ENCODE results near the gene ABLIM1.

Gene ABLIM1

GRCh38 chr10:114495303-114495702 is 162.8 kb downstream of the ABLIM1 start:
- no peak overlapping the region for H3K4me3 ChIP-seq (ENCODE audit: low read depth, low read length)
- TF ChIP-seq ZNF18 (tag by site-specific recombination; IDR thresholded peaks at IDR 0.05) (no peak), ZNF776 (tag by site-specific recombination; IDR thresholded peaks at IDR 0.05; ENCODE audit: borderline replicate concordance) (no peak), ZNF10 (tag by site-specific recombination; IDR thresholded peaks at IDR 0.05) (no peak)
- TF ChIP-seq, protein P1, sequence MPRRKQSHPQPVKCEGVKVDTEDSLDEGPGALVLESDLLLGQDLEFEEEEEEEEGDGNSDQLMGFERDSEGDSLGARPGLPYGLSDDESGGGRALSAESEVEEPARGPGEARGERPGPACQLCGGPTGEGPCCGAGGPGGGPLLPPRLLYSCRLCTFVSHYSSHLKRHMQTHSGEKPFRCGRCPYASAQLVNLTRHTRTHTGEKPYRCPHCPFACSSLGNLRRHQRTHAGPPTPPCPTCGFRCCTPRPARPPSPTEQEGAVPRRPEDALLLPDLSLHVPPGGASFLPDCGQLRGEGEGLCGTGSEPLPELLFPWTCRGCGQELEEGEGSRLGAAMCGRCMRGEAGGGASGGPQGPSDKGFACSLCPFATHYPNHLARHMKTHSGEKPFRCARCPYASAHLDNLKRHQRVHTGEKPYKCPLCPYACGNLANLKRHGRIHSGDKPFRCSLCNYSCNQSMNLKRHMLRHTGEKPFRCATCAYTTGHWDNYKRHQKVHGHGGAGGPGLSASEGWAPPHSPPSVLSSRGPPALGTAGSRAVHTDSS (tag by site-specific recombination; IDR thresholded peaks at IDR 0.05): peak; percentile 96
- peaks cover 0 to 3% of the 10 kb centered on the region in 2 experiments; a peak in 2 of 3 replicates for H3K36me3 ChIP-seq (ENCODE audit: control insufficient read depth in 2 of 2, insufficient read depth in 1 of 2, low read length in 2 of 2)
- H3K27ac ChIP-seq (ENCODE audit: extremely low read depth, low read depth, low read length): no peak overlapping the region
- ChIA-PET POLR2A (no interaction called here), CTCF (interaction anchor here (0.7 kb wide), 1 partner anchor 299 kb away, joined by 5 read pairs; no protein-coding TSS in a partner anchor)
- H3K9me3 ChIP-seq (ENCODE audit: control insufficient read depth, insufficient read depth, low read depth, low read length): no peaks in the 10 kb centered on the region
- 0 out of 2 replicates have a peak, but pooled peaks cover 3% of the 10 kb centered on the region for H3K4me1 ChIP-seq (ENCODE audit: control insufficient read depth, insufficient read depth, low read length)

GRCh38 chr10:114492351-114493037 is 165.6 kb downstream of the ABLIM1 start:
- ChIA-PET POLR2A (no interaction called here), CTCF (interaction anchor here (1.3 kb wide), 1 partner anchor 21 kb away, joined by 3 read pairs; no protein-coding TSS in a partner anchor)
- TF ChIP-seq ZNF544 (tag by site-specific recombination; IDR thresholded peaks at IDR 0.05) (no peak), ZBTB44 (tag by site-specific recombination; IDR thresholded peaks at IDR 0.05) (0 out of 2 replicates have a peak, but pooled peaks have one; percentile 33)
- Histone ChIP-seq H3K27ac (ENCODE audit: extremely low read depth, low read depth, low read length) (no peak overlapping the region), H3K9me3 (ENCODE audit: control insufficient read depth, insufficient read depth, low read depth, low read length) (no peaks in the 10 kb centered on the region), H3K4me1 (ENCODE audit: control insufficient read depth, insufficient read depth, low read length) (0 out of 2 replicates have a peak, but pooled peaks cover 3% of the 10 kb centered on the region), H3K36me3 (ENCODE audit: control insufficient read depth in 2 of 2, insufficient read depth in 1 of 2, low read length in 2 of 2) (peaks cover 0 to 3% of the 10 kb centered on the region in 2 experiments; a peak in 2 of 3 replicates), H3K4me3 (ENCODE audit: low read depth, low read length) (no peak overlapping the region)

GRCh38 chr10:114491933-114492332 is 166.1 kb downstream of the ABLIM1 start:
- Histone ChIP-seq H3K4me3 (ENCODE audit: low read depth, low read length) (no peak overlapping the region), H3K4me1 (ENCODE audit: control insufficient read depth, insufficient read depth, low read length) (0 out of 2 replicates have a peak, but pooled peaks cover 3% of the 10 kb centered on the region), H3K27ac (ENCODE audit: extremely low read depth, low read depth, low read length) (no peak overlapping the region), H3K9me3 (ENCODE audit: control insufficient read depth, insufficient read depth, low read depth, low read length) (no peaks in the 10 kb centered on the region), H3K36me3 (ENCODE audit: control insufficient read depth in 2 of 2, insufficient read depth in 1 of 2, low read length in 2 of 2) (peaks cover 0 to 3% of the 10 kb centered on the region in 2 experiments; a peak in 2 of 3 replicates)
- TF ChIP-seq KLF9 (tag by site-specific recombination; IDR thresholded peaks at IDR 0.05; ENCODE audit: low read depth) (no peak), ZNF24 (tag by site-specific recombination; IDR thresholded peaks at IDR 0.05) (no peak), ZNF660 (tag by site-specific recombination; IDR thresholded peaks at IDR 0.05) (no peak), ZNF248 (tag by site-specific recombination; IDR thresholded peaks at IDR 0.05) (no peak), ZSCAN30 (tag by site-specific recombination; IDR thresholded peaks at IDR 0.05) (no peak), ZNF280D (tag by site-specific recombination; IDR thresholded peaks at IDR 0.05) (no peak), ZNF341 (tag by site-specific recombination; IDR thresholded peaks at IDR 0.05; ENCODE audit: low read depth) (no peak), ZNF776 (tag by site-specific recombination; IDR thresholded peaks at IDR 0.05; ENCODE audit: borderline replicate concordance) (no peak), ZNF121 (tag by site-specific recombination; IDR thresholded peaks at IDR 0.05) (no peak), ZNF416 (tag by site-specific recombination; IDR thresholded peaks at IDR 0.05) (no peak), YY1 (tag by site-specific recombination; IDR thresholded peaks at IDR 0.05) (no peak), ZNF560 (tag by site-specific recombination; IDR thresholded peaks at IDR 0.05; ENCODE audit: borderline replicate concordance) (no peak)
- ChIA-PET POLR2A (no interaction called here), CTCF (interaction anchor here (0.6 to 1.3 kb wide), 2 partner anchors 20 to 31 kb away, joined by 3 to 4 read pairs; no protein-coding TSS in a partner anchor)
